NCI-H524 treated with DMSO at 0.1 percent for 48 hours (cell line): ENCODE measurements around the gene PMM1.
"Not testable (repeated sequence)": the region's sequence is repeated elsewhere in the genome, so short reads cannot be mapped to it uniquely, and the experiment has no call there.

Experiments
- DNase-seq: peaks from one replicate; lab custom pipeline; 2025; lab: John Stamatoyannopoulos, UW

Gene PMM1

DNA sequence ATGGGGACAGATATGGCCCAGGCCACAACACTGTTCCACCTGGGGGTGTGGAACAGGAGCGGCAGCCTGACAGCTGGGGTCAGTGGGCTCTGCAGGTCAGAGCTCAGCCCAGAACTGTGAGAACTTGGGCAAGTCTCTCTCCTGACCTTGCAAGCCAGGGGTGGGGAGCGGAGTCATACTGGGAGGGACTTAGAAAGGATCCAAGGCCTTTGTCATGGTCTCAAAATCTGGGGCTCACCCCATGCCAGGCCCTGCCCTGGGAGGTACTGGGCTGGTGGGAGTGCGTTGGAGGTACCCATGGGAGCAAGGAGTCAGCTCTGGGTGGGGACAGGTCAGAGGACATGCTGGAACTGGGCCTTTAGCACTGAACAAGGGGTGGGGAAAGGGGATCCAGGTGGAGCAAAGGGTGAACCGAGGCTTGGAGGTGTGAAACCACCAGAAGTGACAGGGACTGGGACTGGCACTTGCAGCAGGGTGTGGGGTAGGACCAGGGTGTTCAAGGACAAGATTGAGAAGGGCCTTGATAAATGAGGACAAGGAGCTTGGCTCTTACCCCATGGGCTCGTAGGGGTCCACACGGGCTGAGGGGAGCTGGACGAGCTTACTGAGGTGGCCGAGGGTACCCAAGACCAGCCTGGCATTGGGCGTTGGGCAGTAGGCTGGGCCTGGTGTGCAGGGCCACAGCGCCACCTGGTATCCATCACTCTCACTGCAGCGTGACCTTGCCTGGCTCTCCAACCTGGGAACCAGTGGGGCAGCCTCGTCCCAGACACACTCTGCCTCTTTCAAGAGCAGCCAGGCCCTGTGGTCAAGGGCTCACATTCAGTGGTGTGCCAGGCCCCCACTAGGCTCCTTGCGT lies 7.4 kb upstream of the PMM1 start:
- DNase-seq = no peak

DNA sequence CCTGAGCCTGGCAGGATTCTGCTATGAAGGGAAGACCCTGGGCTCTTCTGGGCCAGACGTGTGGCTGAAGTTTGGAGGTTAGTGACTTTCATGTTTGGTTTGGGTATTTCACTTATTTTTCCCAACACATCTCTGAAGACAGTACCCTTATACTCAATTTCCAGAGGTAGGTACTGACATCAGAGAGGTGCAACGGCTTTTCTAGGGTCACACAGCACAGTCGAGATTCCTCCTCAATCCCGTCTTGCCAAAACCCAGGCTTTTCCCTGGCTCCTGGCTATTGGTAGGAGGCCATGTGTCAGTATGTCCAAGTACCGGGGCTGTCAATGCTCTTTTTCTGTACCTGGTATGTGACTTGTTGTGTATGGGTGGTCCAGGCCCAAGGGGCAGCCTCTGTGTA lies 6.1 kb upstream of the PMM1 start:
- DNase-seq = no peak

- not testable (repeated sequence) for DNase-seq
Measured at GRCh38 chr22:41593336-41593960, 3.8 kb upstream of the PMM1 start.

DNA sequence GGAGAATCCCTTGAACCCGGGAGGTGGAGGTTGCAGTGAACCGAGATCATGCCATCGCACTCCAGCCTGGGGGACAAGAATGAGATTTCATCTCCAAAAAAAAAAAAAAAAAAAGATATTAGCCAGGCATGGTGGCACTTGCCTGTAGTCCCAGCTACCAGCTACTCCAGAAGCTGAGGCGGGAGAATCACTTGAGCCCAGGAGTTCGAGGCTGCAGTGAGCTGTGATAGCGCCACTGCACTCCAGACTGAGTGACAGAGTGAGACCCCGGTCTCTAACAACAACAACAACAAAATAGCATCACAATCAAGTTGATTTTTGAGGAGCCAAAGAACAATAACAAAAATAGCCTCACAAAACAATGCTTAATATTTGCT lies 2.3 kb downstream of the PMM1 start:
- no peak for DNase-seq

- DNase-seq = no peak
Measured at GRCh38 chr22:41585898-41586297, 3.7 kb downstream of the PMM1 start.

- no peak for DNase-seq
Measured at GRCh38 chr22:41584881-41585280, 4.8 kb downstream of the PMM1 start.

- DNase-seq = no peak
Measured at GRCh38 chr22:41582694-41583093, 6.9 kb downstream of the PMM1 start.

DNA sequence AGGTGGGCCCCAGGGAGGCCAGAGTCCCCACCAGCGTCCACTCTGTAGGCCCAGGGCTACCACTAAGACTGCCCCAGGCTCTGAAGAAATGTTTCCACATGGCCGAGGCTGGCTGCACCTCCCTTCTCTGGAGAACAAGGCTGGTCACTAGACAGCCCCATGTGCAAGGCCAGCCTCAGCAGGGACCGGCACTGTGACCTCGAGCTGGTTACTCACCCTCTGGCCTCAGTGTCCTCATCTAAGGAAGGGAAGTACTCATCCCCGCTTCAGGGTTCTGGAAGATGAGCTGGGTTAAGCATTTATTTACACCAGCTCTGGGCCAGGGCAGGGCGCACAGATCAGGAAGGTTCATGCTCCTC lies 9.7 kb downstream of the PMM1 start:
- no peak for DNase-seq

DNA sequence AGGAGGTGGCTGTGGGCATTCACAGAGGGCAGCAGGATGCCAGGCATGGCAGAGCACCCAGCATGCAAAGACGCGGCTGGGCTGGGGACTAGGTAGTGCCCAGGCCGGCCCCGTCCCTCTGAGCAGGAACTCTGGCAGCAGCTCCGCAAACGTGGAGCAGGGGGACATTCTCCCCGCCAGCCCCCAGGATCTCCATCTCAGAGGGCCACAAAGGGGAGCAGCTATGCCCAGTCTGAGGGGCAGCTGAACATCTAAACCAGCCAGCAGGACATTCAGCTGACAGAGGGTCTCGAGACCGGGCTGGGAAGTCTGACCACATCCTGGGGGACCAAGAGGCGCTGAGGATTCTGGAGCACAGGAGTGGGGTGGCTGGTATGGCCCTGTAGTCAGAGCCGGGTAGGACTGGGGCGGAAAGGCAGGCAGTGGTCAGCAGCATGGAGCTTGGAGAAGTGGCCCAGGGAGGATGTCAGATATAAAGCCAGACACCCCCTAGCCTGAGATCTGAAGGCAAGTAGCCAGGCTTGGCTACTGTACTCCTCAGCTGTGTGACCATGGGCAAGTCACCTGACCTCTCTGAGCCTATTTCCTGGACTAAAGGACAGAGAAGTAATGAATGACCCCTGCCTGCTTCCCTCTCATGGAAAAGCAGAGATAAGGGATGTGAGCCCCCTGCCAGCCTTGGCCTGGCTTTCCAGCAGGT lies 10.2 kb downstream of the PMM1 start:
- DNase-seq = no peak

GRCh38 chr22:41578818-41579217 lies 10.8 kb downstream of the PMM1 start:
- DNase-seq = no peak

GRCh38 chr22:41578114-41578513 lies 11.5 kb downstream of the PMM1 start:
- no peak for DNase-seq

GRCh38 chr22:41576877-41577276 lies 12.8 kb downstream of the PMM1 start:
- no peak for DNase-seq

GRCh38 chr22:41575533-41575932 lies 14.1 kb downstream of the PMM1 start:
- DNase-seq = no peak

DNA sequence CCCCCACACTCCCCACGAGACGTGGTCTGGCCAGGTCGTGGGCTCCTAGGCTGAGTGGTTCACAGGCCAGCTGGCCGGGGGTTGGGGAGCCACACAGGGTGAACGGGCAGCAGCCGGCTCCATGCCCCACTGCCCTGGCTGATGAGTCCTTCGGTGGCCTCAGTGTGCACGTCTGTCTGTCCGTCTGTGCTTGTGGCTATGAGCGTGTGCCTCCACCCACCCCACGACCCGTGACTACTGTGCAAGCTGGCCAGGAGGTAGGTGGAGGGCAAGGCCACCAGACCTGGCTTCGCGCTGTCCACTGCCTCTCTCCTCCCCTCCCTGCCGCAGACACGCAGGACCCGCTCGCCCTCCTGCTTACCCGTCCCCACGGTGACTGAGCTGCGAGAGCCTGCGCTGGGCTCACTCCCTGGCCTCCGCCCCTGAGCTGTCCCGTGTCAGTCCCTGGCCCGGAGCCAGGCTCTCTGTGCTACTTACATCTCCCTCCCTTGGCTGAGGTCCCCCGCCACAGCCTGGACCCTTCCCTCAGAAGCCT lies 14.7 kb downstream of the PMM1 start:
- no peak for DNase-seq

GRCh38 chr22:41573677-41574076 lies 16.0 kb downstream of the PMM1 start:
- no peak for DNase-seq

GRCh38 chr22:41572305-41572704 lies 17.3 kb downstream of the PMM1 start:
- DNase-seq = not testable (repeated sequence)

DNA sequence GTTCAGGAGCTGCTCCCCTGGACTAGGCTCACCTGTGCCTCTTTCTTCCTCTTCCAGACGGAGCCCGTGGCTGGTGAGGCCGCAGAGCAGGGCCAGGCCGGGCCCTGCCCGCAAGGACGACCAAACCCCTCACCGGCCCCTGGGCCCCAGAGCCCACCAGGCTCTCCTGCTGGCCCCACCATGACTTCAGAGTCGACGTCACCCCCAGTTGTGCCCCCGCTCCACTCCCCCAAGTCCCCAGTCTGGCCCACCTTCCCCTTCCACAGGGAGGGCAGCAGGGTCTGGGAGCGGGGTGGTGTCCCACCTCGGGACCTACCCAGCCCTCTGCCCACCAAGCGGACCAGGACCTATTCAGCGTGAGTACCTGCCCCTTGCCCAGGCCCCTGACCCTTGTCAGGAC lies 17.9 kb downstream of the PMM1 start:
- no peak for DNase-seq

- no peak for DNase-seq
Measured at GRCh38 chr22:41570221-41570620, 19.4 kb downstream of the PMM1 start.

- no peak for DNase-seq
Measured at GRCh38 chr22:41568811-41569210, 20.8 kb downstream of the PMM1 start.

DNA sequence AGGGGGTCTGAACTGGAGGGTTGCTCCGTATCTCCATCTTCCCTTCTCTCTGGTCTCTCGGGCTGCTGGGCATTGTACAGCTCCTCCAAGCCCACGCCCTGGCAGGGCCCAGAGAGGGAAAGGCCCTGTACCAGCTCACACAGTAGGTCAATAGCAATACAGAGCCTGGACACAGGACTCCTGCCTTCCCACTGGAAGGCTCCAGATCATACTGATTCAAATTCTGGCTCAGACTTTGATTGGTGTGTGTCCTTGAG lies 22.2 kb downstream of the PMM1 start:
- no peak for DNase-seq

DNA sequence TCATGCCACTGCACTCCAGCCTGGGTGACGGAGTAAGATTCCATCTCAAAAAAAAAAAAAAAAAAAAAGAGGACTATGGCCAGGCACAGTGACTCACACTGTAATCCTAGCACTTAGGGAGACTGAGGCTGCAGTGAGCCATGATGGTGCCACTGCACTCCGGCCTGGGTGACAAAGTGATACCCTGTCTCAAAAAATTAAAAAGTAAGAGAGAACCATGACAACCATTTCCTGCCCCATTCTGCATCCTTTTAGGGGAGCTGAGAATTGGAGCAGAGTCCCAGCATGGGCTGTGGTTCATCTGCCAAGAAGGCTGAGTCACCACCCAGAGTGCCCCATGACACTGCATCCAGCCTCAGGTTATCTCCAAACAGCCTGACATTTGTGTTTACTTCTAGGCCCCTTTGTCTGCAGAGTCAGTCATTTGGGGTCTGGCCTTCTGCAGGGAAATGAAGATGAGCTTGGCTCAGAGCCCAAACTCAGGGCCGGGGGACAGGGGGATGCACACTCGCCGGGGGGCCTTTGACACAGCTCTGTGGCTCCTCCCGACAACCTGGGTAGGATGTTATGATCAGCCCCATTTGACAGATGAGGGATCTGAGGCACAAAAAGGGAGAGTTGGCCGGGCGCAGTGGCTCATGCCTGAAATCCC lies 24.1 kb downstream of the PMM1 start:
- no peak for DNase-seq

- DNase-seq = no peak
Measured at GRCh38 chr22:41564563-41564962, 25.1 kb downstream of the PMM1 start.
